ENCODE data around the gene RERE. TPM values are rescaled to one million over a fixed set of nuclear protein-coding genes. Genes with fewer than 3 reads are reported as not detected.

The RERE gene
- total RNA-seq, 1 donor from 2014 or later: 252 TPM

DNA sequence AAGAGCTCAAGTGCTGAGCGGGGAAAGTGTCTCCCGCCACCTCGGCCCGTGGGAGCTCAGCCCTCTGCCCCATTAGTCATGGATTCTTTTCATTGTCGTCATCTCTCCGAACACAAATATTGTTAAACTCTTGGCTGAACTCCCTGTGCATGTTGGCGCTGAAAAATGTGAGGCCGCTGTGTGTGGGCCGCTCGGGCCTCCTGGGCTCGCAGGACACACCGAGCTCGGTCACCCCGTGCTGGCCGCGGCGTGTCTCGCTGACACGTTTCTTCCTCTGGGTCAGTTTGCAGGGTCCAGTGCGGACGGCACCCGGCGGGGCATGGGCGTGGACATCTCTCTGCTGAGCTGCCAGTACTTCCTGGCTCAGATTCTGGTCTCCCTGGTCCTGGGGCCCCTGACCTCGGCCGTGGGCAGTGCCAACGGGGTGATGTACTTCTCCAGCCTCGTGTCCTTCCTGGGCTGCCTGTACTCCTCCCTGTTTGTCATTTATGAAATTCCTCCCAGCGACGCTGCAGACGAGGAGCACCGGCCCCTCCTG, 473.9 kb downstream of the RERE start:
- H3K4me3 Mint-ChIP-seq (ENCODE audit: unreplicated experiment): no peak overlapping the region
- H3K4me1 Mint-ChIP-seq (ENCODE audit: low read depth, unreplicated experiment): peaks cover 13% of the 10 kb centered on the region
- TF ChIP-seq, protein P1, sequence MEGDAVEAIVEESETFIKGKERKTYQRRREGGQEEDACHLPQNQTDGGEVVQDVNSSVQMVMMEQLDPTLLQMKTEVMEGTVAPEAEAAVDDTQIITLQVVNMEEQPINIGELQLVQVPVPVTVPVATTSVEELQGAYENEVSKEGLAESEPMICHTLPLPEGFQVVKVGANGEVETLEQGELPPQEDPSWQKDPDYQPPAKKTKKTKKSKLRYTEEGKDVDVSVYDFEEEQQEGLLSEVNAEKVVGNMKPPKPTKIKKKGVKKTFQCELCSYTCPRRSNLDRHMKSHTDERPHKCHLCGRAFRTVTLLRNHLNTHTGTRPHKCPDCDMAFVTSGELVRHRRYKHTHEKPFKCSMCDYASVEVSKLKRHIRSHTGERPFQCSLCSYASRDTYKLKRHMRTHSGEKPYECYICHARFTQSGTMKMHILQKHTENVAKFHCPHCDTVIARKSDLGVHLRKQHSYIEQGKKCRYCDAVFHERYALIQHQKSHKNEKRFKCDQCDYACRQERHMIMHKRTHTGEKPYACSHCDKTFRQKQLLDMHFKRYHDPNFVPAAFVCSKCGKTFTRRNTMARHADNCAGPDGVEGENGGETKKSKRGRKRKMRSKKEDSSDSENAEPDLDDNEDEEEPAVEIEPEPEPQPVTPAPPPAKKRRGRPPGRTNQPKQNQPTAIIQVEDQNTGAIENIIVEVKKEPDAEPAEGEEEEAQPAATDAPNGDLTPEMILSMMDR (IDR thresholded peaks at IDR 0.05; ENCODE audit: partially characterized antibody, unreplicated experiment): no peak
- no peak overlapping the region for H3K27ac Mint-ChIP-seq (ENCODE audit: unreplicated experiment)
- DNase-seq: no peak
- peaks cover 18% of the 10 kb centered on the region for H3K9me3 Mint-ChIP-seq (ENCODE audit: unreplicated experiment)
- H3K36me3 Mint-ChIP-seq (ENCODE audit: unreplicated experiment): peaks cover 11% of the 10 kb centered on the region
- H3K27me3 Mint-ChIP-seq (ENCODE audit: unreplicated experiment): peaks cover 10% of the 10 kb centered on the region

DNA sequence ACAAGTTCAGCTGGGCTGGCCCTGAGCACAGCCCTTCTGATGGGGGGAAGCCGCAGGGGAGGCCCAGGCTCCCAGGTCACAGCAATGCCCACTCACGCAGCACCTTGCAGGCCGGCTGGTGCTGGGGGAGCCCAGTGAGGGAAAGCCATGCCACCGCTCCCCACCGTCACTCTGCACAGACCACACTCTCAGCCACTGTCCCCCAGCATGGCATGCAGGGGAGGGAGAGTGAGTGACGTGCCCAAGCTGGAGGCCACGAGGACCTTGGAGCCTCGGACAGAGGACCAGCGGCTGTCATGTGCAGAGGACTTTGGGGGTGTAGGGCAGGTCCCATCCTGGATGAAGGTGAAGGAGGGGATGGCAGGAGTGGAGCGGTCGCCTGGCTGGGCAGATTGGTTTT, 474.4 kb downstream of the RERE start:
- no peak overlapping the region for H3K4me3 Mint-ChIP-seq (ENCODE audit: unreplicated experiment)
- H3K27ac Mint-ChIP-seq (ENCODE audit: unreplicated experiment): no peak overlapping the region
- peaks cover 17% of the 10 kb centered on the region for H3K9me3 Mint-ChIP-seq (ENCODE audit: unreplicated experiment)
- H3K27me3 Mint-ChIP-seq (ENCODE audit: unreplicated experiment): peaks cover 9% of the 10 kb centered on the region
- TF ChIP-seq, protein P1 (IDR thresholded peaks at IDR 0.05; ENCODE audit: partially characterized antibody, unreplicated experiment): no peak
- H3K4me1 Mint-ChIP-seq (ENCODE audit: low read depth, unreplicated experiment): peaks cover 13% of the 10 kb centered on the region
- DNase-seq: no peak
- H3K36me3 Mint-ChIP-seq (ENCODE audit: unreplicated experiment): peaks cover 11% of the 10 kb centered on the region

DNA sequence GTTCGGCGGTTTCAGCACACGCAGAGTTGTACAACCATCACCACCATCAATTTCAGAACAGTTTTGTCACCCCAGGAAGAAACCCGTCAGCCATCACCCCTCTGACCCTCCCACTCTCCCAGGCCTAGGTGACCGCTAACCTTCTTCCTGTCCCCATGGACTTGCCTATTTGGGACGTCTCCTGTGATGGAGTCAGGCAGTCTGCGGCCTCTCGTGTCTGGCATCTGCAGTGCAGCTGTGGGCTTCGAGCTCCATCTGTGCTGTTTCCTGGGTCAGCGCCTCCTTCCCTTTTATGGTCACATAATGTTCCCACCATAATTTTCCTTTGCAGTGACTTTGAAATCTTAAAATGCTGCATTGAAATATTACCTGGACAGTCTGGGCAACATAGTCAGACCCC, 475.1 kb downstream of the RERE start:
- H3K4me3 Mint-ChIP-seq (ENCODE audit: unreplicated experiment): no peak overlapping the region
- H3K4me1 Mint-ChIP-seq (ENCODE audit: low read depth, unreplicated experiment): peaks cover 8% of the 10 kb centered on the region
- H3K36me3 Mint-ChIP-seq (ENCODE audit: unreplicated experiment): peaks cover 11% of the 10 kb centered on the region
- H3K27ac Mint-ChIP-seq (ENCODE audit: unreplicated experiment): peak overlapping the region; percentile 75
- DNase-seq: no peak
- H3K27me3 Mint-ChIP-seq (ENCODE audit: unreplicated experiment): peaks cover 9% of the 10 kb centered on the region
- TF ChIP-seq, protein P1 (IDR thresholded peaks at IDR 0.05; ENCODE audit: partially characterized antibody, unreplicated experiment): no peak
- peaks cover 12% of the 10 kb centered on the region for H3K9me3 Mint-ChIP-seq (ENCODE audit: unreplicated experiment)

DNA sequence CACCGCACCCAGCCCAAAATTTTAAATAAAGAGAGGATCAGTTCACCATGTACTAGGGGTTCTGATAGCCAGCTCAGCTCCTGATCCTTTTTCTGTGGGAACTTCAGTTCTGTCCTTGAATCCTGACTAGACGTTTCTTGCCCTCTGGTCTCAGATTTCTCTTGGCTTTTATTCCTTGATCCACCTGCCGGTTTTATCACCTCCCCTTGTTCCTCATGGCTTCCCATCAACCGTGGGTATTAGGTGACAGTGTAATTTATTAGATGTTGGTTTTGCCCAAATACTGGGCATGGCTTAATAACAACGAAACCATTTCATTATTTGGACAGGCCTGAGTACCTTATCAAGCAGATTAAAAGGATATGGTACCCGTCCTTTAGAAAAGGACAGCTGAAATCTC, 477.0 kb downstream of the RERE start:
- Mint-ChIP-seq H3K36me3 (ENCODE audit: unreplicated experiment) (peaks cover 20% of the 10 kb centered on the region), H3K4me3 (ENCODE audit: unreplicated experiment) (no peak overlapping the region), H3K27me3 (ENCODE audit: unreplicated experiment) (peaks cover 6% of the 10 kb centered on the region), H3K9me3 (ENCODE audit: unreplicated experiment) (peaks cover 14% of the 10 kb centered on the region), H3K27ac (ENCODE audit: unreplicated experiment) (no peak overlapping the region), H3K4me1 (ENCODE audit: low read depth, unreplicated experiment) (peaks cover 8% of the 10 kb centered on the region)
- no peak for DNase-seq
- TF ChIP-seq, protein P1 (IDR thresholded peaks at IDR 0.05; ENCODE audit: partially characterized antibody, unreplicated experiment): no peak

DNA sequence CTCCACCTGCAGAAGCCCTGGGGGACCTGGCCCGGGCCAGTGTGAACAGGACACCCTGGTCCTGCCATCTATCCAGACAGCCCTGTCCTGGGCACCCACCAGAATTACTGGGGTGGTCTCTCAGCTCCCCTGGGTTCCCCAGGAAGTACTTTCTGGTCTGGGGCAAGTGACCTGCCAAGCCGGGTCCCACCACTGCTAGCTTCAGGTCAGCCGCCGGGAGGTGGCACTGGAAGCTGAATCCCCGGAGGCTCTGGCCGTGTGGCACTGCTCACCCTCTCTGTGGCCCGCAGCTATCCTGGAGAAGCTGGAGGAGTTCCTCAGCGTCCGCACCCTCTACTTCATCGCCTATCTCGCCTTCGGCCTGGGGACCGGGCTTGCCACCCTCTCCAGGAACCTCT, 478.2 kb downstream of the RERE start:
- Mint-ChIP-seq H3K4me3 (ENCODE audit: unreplicated experiment) (no peak overlapping the region), H3K27ac (ENCODE audit: unreplicated experiment) (no peak overlapping the region), H3K4me1 (ENCODE audit: low read depth, unreplicated experiment) (peaks cover 5% of the 10 kb centered on the region), H3K27me3 (ENCODE audit: unreplicated experiment) (peaks cover 2% of the 10 kb centered on the region), H3K36me3 (ENCODE audit: unreplicated experiment) (peaks cover 14% of the 10 kb centered on the region), H3K9me3 (ENCODE audit: unreplicated experiment) (peaks cover 7% of the 10 kb centered on the region)
- no peak for DNase-seq
- TF ChIP-seq, protein P1 (IDR thresholded peaks at IDR 0.05; ENCODE audit: partially characterized antibody, unreplicated experiment): no peak

Data from glutamatergic neuron (in vitro differentiated cells).